IMR-90 (cell line): Measurements from ENCODE around the gene KLHL33. TPM values are rescaled to one million over a fixed set of nuclear protein-coding genes. Genes with fewer than 3 reads are reported as not detected.

Source experiments
- ATAC-seq: fragments of 200-7000 bp; cut with Tn5 transposase; 2 replicates; pipeline ENCODE4 v1.9.1; 2020; ENCODE audit warnings: low read depth, mild to moderate bottlenecking, moderate library complexity
- BruUV-seq: library from RNA; stranded (reverse); fragments of 400-500 nt; replicated peaks from 2 replicates; lab custom pipeline; 2021; lab: Mats Ljungman, UMichigan
- CTCF ChIA-PET: fragments of 300-600 bp; formaldehyde crosslinking; extraction: SDS; loops from one replicate; lab custom pipeline; 2021; ENCODE audit warnings: antibody characterized with exemption; lab: Yijun Ruan, JAX
- POLR2A ChIA-PET: fragments of 300-600 bp; sonication (Branson Sonifier 250); formaldehyde crosslinking; loops from one replicate; lab custom pipeline; 2022; ENCODE audit warnings: antibody characterized with exemption; ENCODE audit not compliant: unreplicated experiment; lab: Charles Lee
- DNase-seq: peaks from one replicate; pipeline ENCODE4 v3.0.0; 2013
- H2AFZ ChIP-seq: replicated peaks from 2 replicates; pipeline ENCODE3; 2013; ENCODE audit warnings: low read length, mild to moderate bottlenecking; ENCODE audit not compliant: poor library complexity
- H2AK5ac ChIP-seq: 2 replicates; pipeline ENCODE4 v1.6.1; 2013; ENCODE audit warnings: low read depth, low read length, inconsistent platforms
- H2AK9ac ChIP-seq: replicated peaks from 2 replicates; pipeline ENCODE3; 2013; ENCODE audit warnings: mild to moderate bottlenecking, low read depth, low read length, moderate library complexity; ENCODE audit not compliant: poor library complexity
- H2BK120ac ChIP-seq: 2 replicates; pipeline ENCODE4 v1.6.1; 2013; ENCODE audit warnings: low read depth, low read length, inconsistent platforms
- H2BK15ac ChIP-seq: 3 replicates; pipeline ENCODE4 v1.6.1; 2013; ENCODE audit warnings: low read depth, low read length, inconsistent platforms
- H2BK20ac ChIP-seq: 2 replicates; pipeline ENCODE4 v1.6.1; 2013; ENCODE audit warnings: low read depth, mild to moderate bottlenecking, inconsistent platforms, low read length, moderate library complexity
- H2BK5ac ChIP-seq: 2 replicates; pipeline ENCODE4 v1.6.1; 2013; ENCODE audit warnings: mild to moderate bottlenecking, low read depth, low read length, inconsistent platforms; ENCODE audit not compliant: poor library complexity, severe bottlenecking
- H3K14ac ChIP-seq: replicated peaks from 2 replicates; pipeline ENCODE4 v1.6.1; 2013; ENCODE audit warnings: low read depth, low read length, inconsistent platforms
- H3K18ac ChIP-seq: 2 replicates; pipeline ENCODE4 v1.6.1; 2013; ENCODE audit warnings: low read depth, low read length, control low read depth
- H3K23ac ChIP-seq: 2 replicates; pipeline ENCODE4 v1.6.1; 2013; ENCODE audit warnings: low read depth, low read length, inconsistent platforms
- H3K27ac ChIP-seq: 2 replicates; pipeline ENCODE4 v1.5.1; 2013; ENCODE audit warnings: mild to moderate bottlenecking, control low read depth, low read length; ENCODE audit not compliant: insufficient read depth
- H3K27me3 ChIP-seq: 2 replicates; pipeline ENCODE4 v1.6.1; 2013; ENCODE audit warnings: low read length; ENCODE audit not compliant: control insufficient read depth, insufficient read depth
- H3K36me3 ChIP-seq: 2 replicates; pipeline ENCODE4 v1.6.1; 2013; ENCODE audit warnings: low read length, mixed read lengths; ENCODE audit not compliant: control insufficient read depth, insufficient read depth
- H3K4ac ChIP-seq: 2 replicates; pipeline ENCODE4 v1.6.1; 2013; ENCODE audit warnings: low read depth, low read length, inconsistent platforms
- H3K4me1 ChIP-seq: 2 replicates; pipeline ENCODE4 v1.6.1; 2013; ENCODE audit warnings: low read length, mixed read lengths; ENCODE audit not compliant: control insufficient read depth, insufficient read depth
- H3K4me2 ChIP-seq: 2 replicates; pipeline ENCODE4 v1.6.1; 2013; ENCODE audit warnings: low read depth, mild to moderate bottlenecking, control low read depth, low read length, moderate library complexity
- H3K4me3 ChIP-seq: 2 replicates; pipeline ENCODE4 v1.5.1; 2013; ENCODE audit warnings: low read depth, mild to moderate bottlenecking, control low read depth, low read length, moderate library complexity; ENCODE audit not compliant: insufficient read depth
- H3K56ac ChIP-seq: 2 replicates; pipeline ENCODE4 v1.6.1; 2013; ENCODE audit warnings: low read length, inconsistent platforms; ENCODE audit not compliant: insufficient read depth; ENCODE audit errors: extremely low read depth
- H3K79me1 ChIP-seq, 2 experiments: 2 replicates each; pipeline ENCODE4 v1.6.1; 2013; ENCODE audit warnings: low read length in 2 of 2, inconsistent platforms in 1 of 2, low read depth in 1 of 2
- H3K9ac ChIP-seq: 2 replicates; pipeline ENCODE4 v1.6.1; 2013; ENCODE audit warnings: low read depth, low read length, control low read depth
- H3K9me1 ChIP-seq: 2 replicates; pipeline ENCODE4 v1.6.1; 2013; ENCODE audit warnings: low read length, inconsistent platforms; ENCODE audit not compliant: insufficient read depth
- H3K9me3 ChIP-seq: 2 replicates; pipeline ENCODE4 v1.6.1; 2013; ENCODE audit warnings: low read length; ENCODE audit not compliant: control insufficient read depth, insufficient read depth
- H4K20me1 ChIP-seq: 2 replicates; pipeline ENCODE4 v1.6.1; 2013; ENCODE audit warnings: low read length, inconsistent platforms; ENCODE audit not compliant: insufficient read depth
- H4K5ac ChIP-seq: 2 replicates; pipeline ENCODE4 v1.6.1; 2013; ENCODE audit warnings: mild to moderate bottlenecking, low read depth, low read length, control low read depth
- H4K8ac ChIP-seq, 2 experiments: 2 replicates each; pipeline ENCODE4 v1.6.1; 2013; ENCODE audit warnings: low read depth in 2 of 2, low read length in 2 of 2, control low read depth in 1 of 2, inconsistent platforms in 1 of 2
- H4K91ac ChIP-seq: 2 replicates; pipeline ENCODE4 v1.6.1; 2013; ENCODE audit warnings: low read depth, low read length, inconsistent platforms; ENCODE audit not compliant: insufficient read depth
- CHD1 ChIP-seq: IDR thresholded peaks from 2 replicates; pipeline ENCODE4 v1.6.1; 2012; ENCODE audit warnings: low read depth, low read length, improper control_type of control experiment
- ELK1 ChIP-seq: fragments of 150-350 bp; IDR thresholded peaks from 2 replicates; pipeline ENCODE4 v1.6.1; 2016; ENCODE audit warnings: low read depth, mild to moderate bottlenecking, low read length, moderate library complexity, borderline replicate concordance
- WGBS, 2 experiments: methylation state at CpG; one replicate each; pipeline versions ENCODE4 v1.1.5 to v1.1.7; 2013; ENCODE audit warnings: missing lambda C conversion rate in 2 of 2; ENCODE audit not compliant: insufficient read length in 1 of 2; ENCODE audit errors: extremely low coverage in 2 of 2; 5-methylcytosine and 5-hydroxymethylcytosine counted together
- dilution Hi-C: fragments of 300-500 bp; cut with HindIII; formaldehyde crosslinking; loops from one replicate; pipeline ENCODE4 v1.14.3; 2018; ENCODE audit warnings: low sequenced_read_pairs; ENCODE audit not compliant: unreplicated experiment
- in situ Hi-C: fragments of 300-500 bp; cut with MboI; formaldehyde crosslinking; loops from 3 replicates; pipeline ENCODE4 v1.14.3; 2019; ENCODE audit warnings: low sequenced_read_pairs, inconsistent platforms, mixed read lengths
- intact Hi-C: fragments of 100-400 bp; cut with micrococcal nuclease; formaldehyde crosslinking; loops from 2 replicates; pipeline ENCODE4 v1.10.0; 2022
- polyA plus RNA-seq, 3 experiments: library from polyadenylated mRNA; depleted of rRNA; stranded (reverse); fragments of >200 nt; gene quantifications; 2 replicates each; pipeline ENCODE4 v1.2.3, GENCODE V29; 2012; ENCODE audit warnings: low replicate concordance in 1 of 3
- total RNA-seq: library from RNA; depleted of rRNA; stranded (reverse); fragments of >200 nt; gene quantifications from 2 replicates; pipeline ENCODE4 v1.2.3, GENCODE V29; 2012

Gene KLHL33
- total and polyA plus RNA-seq, 2 of the 4 experiments (the other 2 are of a cell fraction), result under 0.01 to 0.03 TPM

GRCh38 chr14:20383636-20384035 is 52.3 kb downstream of the KLHL33 start:
- dilution Hi-C loops, result no loop called here
- BruUV-seq, result no TSS peak

More at GRCh38 chr14:20383636-20384035, 52.3 kb downstream of the KLHL33 start:
- no peaks in the 10 kb centered on the region for H4K20me1 ChIP-seq
- no peak overlapping the region for H3K14ac ChIP-seq
- H4K5ac ChIP-seq, result no peak overlapping the region
- no peaks in the 10 kb centered on the region for H3K79me1 ChIP-seq
- H2BK5ac ChIP-seq, result no peak overlapping the region
- H3K27me3 ChIP-seq, result no peaks in the 10 kb centered on the region
- no peak overlapping the region for H3K4ac ChIP-seq
- H2AFZ ChIP-seq, result no peak overlapping the region
- H2BK20ac ChIP-seq, result no peak overlapping the region
- no peak overlapping the region for H2AK5ac ChIP-seq
- H3K23ac ChIP-seq, result no peak overlapping the region
- no peak overlapping the region for H2BK120ac ChIP-seq
- CTCF ChIA-PET, result no interaction called here
- peaks cover 76% of the 10 kb centered on the region for H3K36me3 ChIP-seq
- no peak overlapping the region for H3K56ac ChIP-seq
- no peak for ATAC-seq
- no peaks in the 10 kb centered on the region for H3K9me3 ChIP-seq
- WGBS, 2 experiments, result 100% methylated on average over 2 of the region's 5 CpGs; no CpG with 5 or more reads in 1 of the 2 experiments
- H3K4me2 ChIP-seq, result no peak overlapping the region
- no peak for DNase-seq
- H3K4me1 ChIP-seq, result no peaks in the 10 kb centered on the region
- H2AK9ac ChIP-seq, result no peak overlapping the region
- no peak overlapping the region for H4K8ac ChIP-seq
- no peaks in the 10 kb centered on the region for H3K9me1 ChIP-seq
- H4K91ac ChIP-seq, result no peak overlapping the region
- POLR2A ChIA-PET, result no interaction called here
- no peak overlapping the region for H2BK15ac ChIP-seq
- in situ Hi-C loops, result no loop called here
- TF ChIP-seq CHD1 (no peak), ELK1 (no peak)
- H3K4me3 ChIP-seq, result no peak overlapping the region
- intact Hi-C loops, result no loop called here
- H3K9ac ChIP-seq, result no peak overlapping the region
- H3K27ac ChIP-seq, result no peak overlapping the region
- H3K18ac ChIP-seq, result no peak overlapping the region
